NOMO-1 (cell line): ENCODE data around the gene DES.
"Not testable (repeated sequence)": the region's sequence is repeated elsewhere in the genome, so short reads cannot be mapped to it uniquely, and the experiment has no call there.

Experiments
- DNase-seq, 2 experiments: peaks; one replicate each; lab custom pipeline; 2025; ENCODE audit not compliant: unreplicated experiment in 2 of 2; lab: John Stamatoyannopoulos, UW

The DES gene

DNA sequence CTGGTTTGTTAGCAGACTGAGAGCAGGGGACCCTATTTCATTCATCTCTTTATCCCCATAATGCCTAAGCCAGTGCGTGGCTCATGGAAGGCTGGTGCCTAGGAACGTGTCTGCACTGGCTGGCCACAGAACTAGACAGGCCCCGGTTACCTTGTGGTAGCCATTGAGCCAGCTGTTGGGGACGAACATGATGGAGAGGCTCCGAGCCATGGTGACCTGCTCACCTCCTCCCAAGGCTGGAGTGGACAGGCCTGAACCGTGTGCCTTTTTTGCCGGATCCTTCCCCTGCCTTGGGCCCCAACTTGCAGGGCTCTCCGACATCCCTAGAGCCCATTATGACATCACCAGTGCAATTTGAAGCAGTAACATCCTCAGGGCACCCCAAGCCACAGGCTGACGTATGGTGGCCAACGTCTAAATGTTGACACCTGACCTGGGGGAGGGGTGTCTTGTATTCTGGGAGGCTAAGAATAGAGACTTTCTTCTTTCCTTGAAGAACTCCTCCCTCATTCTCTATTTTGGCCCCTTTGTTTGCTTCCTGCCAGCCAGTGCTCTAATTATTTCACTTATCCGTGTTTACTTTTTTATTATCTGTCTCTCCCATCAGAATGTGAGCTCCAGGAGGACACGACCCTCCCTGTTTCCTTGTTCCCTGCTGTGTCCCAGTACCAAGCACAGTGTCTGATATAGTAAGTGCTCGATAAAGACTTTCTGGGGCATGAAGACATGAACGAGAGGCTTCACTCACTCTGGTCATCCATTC is 18.3 kb upstream of the DES start:
- peak; percentile 47 to 60 for DNase-seq

DNA sequence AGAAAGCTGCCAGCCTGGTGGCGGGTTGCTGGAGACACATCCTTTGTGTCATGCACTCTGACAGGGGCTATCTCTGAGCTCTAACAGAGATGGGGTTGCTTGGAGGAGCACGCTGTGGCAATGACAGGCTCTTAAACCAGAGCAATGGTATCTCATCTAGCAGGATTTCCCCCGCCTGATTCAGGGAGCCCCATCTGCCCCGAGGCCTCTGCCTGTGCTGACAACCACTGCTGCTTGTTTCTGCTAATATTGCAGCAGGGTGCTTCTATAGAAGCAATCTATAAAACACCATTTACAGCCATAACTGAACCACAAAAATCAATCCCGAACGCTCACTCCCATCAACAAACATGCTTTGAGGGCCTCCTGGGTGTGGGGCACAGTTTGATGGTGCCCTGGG is 17.6 kb upstream of the DES start:
- DNase-seq = no peak

DNA sequence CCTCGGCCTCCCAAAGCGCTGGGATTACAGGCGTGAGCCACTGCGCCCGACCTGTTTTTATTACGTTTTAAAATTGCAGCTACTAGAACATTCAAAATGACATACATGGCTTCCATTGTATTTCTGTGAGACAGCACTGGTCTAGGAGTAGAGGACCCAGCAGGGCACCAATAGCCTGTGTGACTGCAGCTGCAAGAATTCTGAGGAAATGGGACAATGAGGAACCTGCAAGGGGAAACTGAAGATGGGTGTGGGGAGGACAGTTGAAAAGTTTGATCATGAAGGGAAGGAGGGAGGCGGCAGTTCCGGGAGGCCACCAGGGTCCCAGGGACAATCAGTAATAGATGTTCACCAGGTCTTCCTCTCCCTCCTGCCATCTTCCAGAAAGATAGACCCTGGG is 16.6 kb upstream of the DES start:
- DNase-seq = peak; percentile 26 to 72

DNA sequence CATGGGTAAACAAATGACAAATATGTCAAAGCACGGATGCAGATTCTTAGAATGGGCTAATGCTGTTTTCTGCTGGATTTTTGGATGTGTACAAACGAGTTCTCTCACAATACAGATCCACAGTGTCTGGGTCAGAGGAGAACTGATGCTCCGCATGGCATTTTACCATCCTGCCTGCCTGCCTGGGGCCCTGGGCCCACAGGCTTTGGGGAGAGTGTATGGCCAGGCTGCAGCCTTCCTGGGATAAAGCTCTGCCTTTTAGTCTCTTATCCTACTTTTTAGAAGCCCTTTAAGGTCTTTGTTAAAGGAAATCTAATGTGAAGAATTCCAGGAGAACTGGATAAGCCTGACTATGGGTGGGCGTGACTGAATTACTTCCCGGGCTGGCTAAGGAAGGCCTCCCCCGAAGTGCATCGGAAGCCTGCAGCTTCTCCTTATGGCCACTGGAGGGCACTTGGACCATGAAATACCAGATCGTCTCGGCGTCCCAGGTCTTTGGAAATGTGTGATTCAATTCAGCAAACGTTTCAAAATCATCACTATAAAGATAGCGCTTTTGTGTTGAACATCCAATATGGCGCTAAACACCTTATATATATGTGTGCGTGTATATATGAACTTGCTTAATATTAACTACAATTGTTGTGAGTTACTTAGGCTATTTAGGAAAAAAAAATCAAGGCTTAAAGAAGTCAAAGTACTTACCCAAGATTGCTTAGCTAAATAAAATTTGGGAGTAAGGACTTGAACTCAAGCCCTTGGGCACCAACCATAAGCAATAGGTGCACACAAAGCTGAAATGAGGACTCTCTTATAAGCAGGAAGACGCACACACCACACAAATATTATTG is 15.3 kb upstream of the DES start:
- peak; percentile 61 to 80 for DNase-seq

DNA sequence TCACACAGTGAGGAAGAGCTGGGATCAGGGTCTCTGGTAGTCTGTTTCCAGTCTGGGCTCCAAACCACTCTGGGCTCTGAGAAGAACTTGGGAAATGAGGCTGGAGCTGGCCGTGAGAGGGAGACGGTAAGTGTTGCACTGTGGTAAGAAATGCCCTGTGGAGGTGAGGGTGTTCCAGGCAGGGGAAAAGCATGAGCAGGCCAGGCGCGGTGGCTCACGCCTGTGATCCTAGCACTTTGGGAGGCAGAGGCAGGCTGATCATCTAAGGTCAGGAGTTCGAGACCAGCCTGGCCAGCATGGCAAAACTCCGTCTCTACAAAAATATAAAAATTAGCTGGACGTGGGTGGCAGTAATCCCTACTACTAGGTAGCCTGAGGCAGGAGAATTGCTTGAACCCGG is 14.3 kb upstream of the DES start:
- no peak for DNase-seq

DNA sequence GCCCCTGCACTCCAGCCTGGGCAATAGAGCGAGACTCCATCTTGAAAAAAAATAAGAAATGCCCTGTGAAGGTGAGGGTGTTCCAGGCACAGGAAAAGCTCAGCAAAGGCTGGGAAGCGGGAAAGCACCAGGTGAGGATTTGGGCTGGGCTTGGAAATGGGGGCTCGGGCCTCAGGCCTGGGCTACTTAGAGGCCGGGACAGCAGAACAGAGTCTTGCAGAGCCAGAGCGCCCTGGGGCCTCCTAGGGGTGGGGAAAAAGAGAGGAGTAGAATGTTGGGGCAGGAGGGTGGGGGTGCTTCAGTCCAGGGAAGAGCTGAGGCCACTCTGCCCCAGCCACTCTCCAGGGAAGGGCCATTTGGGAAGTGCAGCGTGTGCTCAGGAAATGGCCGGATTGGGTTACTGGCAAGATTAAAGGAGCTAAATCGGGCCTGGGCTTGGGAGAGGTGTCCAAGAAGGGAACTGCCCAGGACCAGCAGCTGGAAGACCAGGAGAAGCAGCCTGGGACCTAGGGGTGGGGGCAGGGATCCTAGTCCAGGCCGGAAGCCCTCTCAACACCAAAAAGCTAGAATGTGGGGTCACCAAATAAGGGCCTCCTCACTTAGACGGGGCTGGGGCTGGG is 13.8 kb upstream of the DES start:
- no peak for DNase-seq

DNA sequence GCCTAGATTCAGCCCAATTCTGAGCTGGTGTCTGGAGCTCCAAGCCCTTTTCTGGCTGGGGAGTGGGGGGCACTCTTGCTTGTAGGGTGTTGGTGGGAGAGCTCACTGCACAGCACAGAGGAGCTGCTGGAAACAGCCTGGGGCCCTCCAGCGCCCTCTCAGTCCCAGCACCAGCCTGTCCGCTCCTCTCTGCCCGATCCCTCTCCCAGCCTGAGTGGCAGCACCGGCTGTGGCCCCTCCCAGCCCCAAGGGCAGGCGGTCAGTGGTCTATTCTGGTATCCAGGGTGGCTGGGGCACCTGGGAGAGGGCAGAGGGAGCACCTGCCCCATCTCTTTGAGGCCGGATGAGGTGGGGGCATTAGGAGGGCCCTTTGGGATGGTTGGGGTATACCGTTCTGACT is 13.2 kb upstream of the DES start:
- DNase-seq = no peak

DNA sequence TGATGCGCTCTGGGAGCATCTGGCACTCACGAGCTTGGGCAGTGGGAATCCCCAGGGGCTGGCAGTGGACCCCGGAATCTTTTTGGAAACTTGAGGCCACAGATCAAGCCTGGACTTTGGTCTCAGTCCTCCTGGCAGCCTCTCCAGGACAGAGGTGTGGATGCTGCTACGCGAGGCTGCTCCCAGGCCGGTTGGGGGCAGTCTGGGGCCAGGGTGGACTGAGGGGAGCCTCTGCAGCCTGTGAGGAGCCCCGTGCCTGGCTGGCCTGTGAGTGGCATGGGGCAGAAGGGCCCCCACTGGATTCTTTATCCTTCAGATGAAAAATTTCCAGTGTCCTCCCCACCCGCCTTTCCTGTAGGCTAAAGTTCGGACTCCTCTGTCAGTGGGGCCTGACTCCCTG is 12.7 kb upstream of the DES start:
- DNase-seq = no peak

DNA sequence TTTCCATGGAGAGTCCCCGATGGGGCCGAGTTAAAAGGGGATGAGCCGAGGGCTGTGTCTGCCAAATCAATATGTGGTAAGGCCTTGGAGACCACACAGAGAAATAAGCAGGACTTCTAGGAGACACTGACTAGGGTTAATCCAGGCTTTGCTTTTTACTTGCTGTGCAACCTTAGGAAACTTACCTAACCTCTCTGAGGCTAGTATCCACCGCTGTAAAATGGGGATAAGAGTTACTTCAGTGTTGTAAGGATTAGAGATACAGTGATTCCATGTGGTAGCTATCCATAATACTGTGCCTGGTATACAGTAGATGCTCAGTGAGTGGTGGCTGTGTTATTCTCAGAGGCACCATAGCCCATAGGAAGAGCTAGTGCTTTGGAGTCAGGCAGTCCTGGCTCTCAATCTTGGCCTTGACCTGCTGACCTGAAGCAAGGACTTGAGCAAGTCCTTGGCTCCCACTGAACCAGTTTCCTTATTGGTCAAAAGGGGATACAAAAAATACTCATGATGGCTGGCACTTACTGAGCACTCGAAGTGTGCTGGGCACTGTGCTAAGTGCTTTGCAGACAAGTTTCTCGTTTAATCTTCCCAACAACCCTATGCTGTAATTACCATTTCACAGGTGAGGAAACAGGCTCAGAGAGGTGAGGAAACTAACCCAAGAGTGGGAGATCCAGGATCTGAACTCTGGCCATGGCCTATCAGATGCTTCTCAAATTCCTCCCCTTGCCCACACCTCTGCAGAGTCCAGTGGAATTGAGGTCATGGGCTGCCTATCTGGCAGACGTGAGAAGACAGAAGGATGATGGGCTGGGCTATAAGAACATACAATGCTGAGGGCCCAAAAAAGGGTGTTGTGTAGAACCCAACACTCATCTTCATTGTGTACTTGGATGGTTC is 12.0 kb upstream of the DES start:
- no peak for DNase-seq

DNA sequence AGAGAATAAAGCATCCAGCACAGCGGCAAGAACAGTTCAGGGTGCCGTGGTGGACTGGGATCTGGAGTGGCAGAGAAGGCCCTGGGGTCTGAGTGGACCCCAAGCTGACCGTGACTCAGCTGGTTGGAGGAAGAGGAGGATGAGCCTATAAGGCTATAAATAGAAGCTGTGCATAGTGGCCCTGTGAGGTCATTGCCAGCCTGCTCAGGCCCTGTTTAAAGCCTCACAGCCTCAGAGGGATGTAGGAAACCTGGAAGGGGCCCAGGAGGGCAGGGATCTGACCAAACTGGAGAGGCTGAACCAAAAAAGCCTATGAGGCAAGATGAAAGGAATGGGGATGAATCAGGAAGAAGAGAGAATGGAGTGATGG is 11.3 kb upstream of the DES start:
- DNase-seq = no peak

DNA sequence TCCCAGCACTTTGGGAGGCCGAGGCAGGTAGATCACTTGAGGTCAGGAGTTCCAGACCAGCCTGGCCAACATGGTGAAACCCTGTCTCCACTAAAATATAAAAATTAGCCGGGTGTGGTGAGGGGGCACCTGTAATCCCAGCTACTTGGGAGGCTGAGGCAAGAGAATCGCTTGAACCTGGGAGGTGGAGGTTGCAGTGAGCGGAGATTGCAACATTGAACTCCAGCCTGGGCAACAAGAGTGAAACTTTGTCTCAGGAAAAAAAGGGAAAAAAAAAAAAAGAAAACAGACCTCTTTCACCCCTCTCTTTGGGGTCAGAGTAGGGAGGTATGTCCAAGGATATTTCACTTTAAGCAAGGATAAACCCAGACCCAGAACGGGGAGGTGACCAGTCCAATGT is 10.8 kb upstream of the DES start:
- not testable (repeated sequence) for DNase-seq

DNA sequence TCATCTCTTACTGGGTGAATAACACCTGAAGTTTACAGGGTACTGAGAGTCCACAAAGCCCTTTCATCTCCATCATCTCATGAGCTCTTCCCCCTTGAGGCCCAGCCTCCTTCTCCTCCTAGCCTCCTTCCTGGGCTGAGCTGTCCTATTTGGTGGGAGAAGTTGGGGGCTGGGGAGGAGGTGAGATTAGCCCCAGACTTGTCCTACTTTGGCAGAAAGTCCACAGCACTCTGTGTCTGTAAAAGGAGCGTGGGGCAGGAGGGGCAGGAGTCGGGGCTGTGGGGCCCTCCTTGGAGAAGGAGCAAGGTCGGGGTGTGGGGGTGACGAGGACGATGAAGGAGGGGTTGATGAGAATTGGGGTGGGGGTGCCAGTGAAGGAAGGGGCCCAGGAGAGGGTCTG is 10.0 kb upstream of the DES start:
- no peak for DNase-seq

DNA sequence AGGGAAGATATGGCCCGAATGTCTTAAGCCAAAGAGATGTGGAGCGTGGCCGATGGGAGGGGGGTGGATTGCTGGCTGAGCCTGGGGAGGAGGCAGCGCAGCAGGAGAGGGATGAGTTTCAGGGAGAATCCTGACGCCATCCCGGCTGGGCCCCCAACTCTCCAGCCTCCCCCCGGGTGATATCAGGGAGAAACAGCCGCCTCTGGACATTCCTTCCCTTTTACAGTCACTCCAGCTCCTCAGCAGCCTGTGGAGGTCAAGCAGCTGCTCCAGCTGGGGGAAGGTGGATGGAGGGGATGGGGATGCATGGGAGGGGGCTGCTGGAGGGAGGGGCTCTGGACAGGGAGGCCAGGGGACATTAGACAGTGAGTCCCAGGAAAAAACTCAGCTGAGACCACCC is 9.5 kb upstream of the DES start:
- no peak for DNase-seq

DNA sequence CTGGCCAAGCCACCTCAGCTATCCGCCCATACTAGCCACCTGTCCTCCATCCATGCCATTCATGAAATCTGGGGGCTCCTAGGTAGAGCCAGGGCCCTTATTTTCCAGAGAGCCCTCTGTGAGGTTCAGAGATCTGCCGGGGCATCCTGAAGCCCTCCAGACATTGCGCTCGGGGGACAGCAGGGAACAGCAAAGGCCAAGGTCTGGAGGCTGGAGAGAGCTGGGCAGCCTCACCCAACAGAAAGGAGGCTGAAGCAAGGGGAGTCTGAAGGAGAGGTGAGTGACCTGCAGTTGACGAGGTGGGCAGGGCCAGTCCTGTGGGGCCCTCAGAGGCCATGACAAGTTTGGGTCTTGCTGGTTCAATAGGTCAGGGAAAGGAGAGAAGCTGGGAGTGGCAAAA is 8.6 kb upstream of the DES start:
- no peak for DNase-seq

DNA sequence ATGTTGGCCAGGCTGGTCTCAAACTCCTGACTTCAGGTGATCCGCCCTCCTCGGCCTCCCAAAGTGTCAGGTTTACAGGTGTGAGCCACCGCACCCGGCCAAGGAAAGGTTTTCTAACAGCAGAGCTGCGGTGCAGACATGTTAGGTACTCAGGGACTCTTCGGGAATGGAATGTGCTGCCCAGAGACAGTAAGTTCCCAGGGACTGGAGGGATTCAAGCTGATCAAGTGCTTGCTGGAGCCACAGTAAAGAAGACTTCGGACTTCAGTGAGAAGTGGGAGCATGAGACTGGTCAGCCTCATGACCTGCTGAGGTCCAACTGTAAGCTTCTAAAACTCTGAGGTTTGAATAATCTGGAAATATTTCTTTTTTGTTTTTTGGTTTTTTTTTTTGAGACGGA is 7.8 kb upstream of the DES start:
- no peak for DNase-seq

DNA sequence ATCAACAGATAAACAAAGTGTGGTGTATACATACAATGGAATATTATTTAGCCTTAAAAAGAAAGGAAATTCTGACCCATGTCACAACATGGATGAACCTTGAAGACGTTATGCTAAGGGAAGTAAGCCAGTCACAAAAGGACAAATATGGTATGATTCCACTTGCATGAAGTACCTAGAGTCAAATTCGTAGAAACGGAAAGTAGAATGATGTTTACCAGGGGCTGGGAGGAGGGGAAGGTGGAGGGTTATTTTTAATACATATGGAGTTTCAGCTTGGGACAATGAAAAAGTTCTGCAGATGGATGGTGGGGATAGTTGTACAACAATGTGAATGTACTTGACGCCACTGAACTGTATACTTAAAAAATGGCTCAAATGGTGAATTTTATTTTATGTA is 3.3 kb upstream of the DES start:
- no peak for DNase-seq

DNA sequence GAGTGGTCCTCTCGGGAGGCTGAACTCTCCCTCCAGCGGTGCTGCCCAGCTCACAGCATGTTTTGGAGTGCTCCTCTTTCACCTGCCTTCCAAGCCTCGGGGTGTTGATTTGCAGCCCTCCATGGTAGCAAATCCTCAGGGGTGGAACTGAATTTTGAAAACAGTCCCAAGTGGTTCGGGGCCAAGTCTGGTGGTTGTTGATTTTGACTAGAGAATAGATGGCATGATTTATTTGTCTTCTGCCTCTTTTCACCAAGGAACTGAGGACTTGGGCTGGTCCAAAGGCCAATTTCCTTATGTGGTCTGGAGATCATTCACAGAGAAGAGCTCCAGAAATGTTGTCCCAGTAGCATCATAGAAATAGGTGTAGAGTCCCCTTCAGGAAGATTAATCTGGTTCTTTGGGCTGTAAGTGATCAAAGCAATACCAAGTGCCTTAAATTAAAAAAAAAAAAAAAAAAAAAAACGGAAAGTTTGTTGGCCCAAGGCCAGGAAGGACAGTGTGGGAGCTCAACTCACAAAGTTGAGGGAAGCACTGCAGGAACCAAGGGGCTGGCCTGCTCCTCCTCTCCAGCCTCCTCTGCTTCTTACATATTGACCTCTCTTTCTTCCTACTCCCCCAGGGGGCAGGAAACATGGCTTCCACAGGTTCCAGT is 2.5 kb upstream of the DES start:
- no peak for DNase-seq

DNA sequence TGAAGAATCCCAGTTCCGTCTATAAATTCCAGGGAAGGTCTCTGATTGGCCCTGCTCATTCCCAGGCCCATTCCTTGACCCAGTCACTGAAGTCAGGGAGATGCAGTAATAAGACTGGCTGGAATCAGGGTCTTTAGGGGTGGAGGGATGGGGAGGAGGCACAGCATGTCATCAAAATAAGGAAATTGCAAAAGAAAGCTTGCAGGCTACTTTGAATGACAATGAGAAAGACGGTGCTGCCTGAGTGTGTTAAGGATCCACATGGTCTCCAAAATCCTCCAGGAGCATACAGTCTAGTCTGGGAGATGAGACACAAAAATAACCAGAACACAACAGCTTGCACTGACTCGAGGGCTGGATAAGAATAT is 2.0 kb upstream of the DES start:
- no peak for DNase-seq

DNA sequence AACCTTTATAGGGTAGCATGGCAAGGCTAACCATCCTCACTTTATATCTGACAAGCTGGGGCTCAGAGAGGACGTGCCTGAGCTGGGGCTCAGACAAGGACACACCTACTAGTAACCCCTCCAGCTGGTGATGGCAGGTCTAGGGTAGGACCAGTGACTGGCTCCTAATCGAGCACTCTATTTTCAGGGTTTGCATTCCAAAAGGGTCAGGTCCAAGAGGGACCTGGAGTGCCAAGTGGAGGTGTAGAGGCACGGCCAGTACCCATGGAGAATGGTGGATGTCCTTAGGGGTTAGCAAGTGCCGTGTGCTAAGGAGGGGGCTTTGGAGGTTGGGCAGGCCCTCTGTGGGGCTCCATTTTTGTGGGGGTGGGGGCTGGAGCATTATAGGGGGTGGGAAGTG is 1.2 kb upstream of the DES start:
- no peak for DNase-seq

DNA sequence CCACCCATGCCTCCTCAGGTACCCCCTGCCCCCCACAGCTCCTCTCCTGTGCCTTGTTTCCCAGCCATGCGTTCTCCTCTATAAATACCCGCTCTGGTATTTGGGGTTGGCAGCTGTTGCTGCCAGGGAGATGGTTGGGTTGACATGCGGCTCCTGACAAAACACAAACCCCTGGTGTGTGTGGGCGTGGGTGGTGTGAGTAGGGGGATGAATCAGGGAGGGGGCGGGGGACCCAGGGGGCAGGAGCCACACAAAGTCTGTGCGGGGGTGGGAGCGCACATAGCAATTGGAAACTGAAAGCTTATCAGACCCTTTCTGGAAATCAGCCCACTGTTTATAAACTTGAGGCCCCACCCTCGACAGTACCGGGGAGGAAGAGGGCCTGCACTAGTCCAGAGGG is 803 bp upstream of the DES start:
- no peak for DNase-seq

DNA sequence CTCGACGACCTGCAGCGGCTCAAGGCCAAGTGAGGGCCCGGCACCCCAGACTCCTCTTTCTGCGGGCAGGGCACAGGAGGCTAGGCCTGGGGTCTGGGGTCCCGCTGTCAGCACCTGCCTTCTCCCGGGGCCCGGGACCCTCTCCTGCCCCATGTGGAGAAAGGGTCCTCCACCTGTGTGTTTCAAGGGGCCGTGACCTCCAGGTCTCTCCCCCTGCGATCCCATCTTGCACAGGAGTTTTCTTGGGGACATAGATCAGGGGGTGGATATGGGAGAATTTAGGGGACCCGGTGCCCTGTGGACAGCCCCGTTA is 791 bp downstream of the DES start:
- DNase-seq = no peak
